K562 (cell line): ENCODE data around the gene RPL29. TPM values are rescaled to one million over a fixed set of nuclear protein-coding genes. Genes with fewer than 3 reads are reported as not detected.

Source experiments
- CEBPZ ChIP-seq: fragments of 150-350 bp; IDR thresholded peaks from 2 replicates; pipeline ENCODE4 v1.6.1; 2014; ENCODE audit warnings: low read depth, mild to moderate bottlenecking, low read length, borderline replicate concordance
- FOXO4 ChIP-seq: fragments of 450-650 bp; formaldehyde crosslinking; IDR thresholded peaks from 2 replicates; pipeline ENCODE4 v1.4.0; 2020; ENCODE audit warnings: mild to moderate bottlenecking, moderate library complexity
- FUS ChIP-seq: fragments of 200-400 bp; formaldehyde crosslinking; optimal IDR thresholded peaks from 2 replicates; pipeline ENCODE3; 2017; ENCODE audit warnings: low read depth, low read length
- HMG20A ChIP-seq: fragments of 450-650 bp; formaldehyde crosslinking; conservative IDR thresholded peaks from 2 replicates; pipeline ENCODE4 v1.4.0; 2020; ENCODE audit warnings: mild to moderate bottlenecking, mixed read lengths
- HOMEZ ChIP-seq: fragments of 250-450 bp; sonication (Bioruptor Pico); IDR thresholded peaks from 2 replicates; pipeline ENCODE4 v1.4.0; 2020; ENCODE audit warnings: mild to moderate bottlenecking, moderate library complexity
- IRF1 ChIP-seq: sonication (generic); formaldehyde crosslinking; IDR thresholded peaks from 2 replicates; pipeline ENCODE4 v1.8.0; 2022; ENCODE audit warnings: missing genetic modification reagents, mild to moderate bottlenecking, borderline replicate concordance
- JUND ChIP-seq, 2 experiments: IDR thresholded peaks; 2 replicates in 1 of 2; 3 replicates in 1 of 2; pipeline ENCODE4 v1.6.1; 2011; ENCODE audit warnings: borderline replicate concordance in 2 of 2, low read depth in 2 of 2, low read length in 2 of 2, improper control_type of control experiment in 1 of 2, missing biosample characterization in 1 of 2, missing genetic modification characterization in 1 of 2, missing genetic modification reagents in 1 of 2
- MIER1 ChIP-seq: fragments of 450-650 bp; IDR thresholded peaks from 2 replicates; pipeline ENCODE4 v1.6.1; 2016; ENCODE audit warnings: antibody characterized with exemption, mild to moderate bottlenecking, low read depth
- MTA1 ChIP-seq: fragments of 450-650 bp; IDR thresholded peaks from 2 replicates; pipeline ENCODE4 v1.6.1; 2017; ENCODE audit warnings: borderline replicate concordance
- NRF1 ChIP-seq, 2 experiments: fragments of 450-650 bp; IDR thresholded peaks in 1 of 2; conservative IDR thresholded peaks in 1 of 2; 2 replicates each; pipeline ENCODE4 v1.6.1; 2014; ENCODE audit warnings: mild to moderate bottlenecking in 2 of 2
- POLR2AphosphoS2 ChIP-seq: IDR thresholded peaks from 2 replicates; pipeline ENCODE4 v1.6.1; 2012; ENCODE audit warnings: low read length, improper control_type of control experiment
- SMC3 ChIP-seq: conservative IDR thresholded peaks from 2 replicates; pipeline ENCODE4 v1.6.1; 2011; ENCODE audit warnings: low read depth, low read length, improper control_type of control experiment; ENCODE audit not compliant: insufficient read depth
- TFAP4 ChIP-seq: sonication (generic); formaldehyde crosslinking; IDR thresholded peaks from 2 replicates; pipeline ENCODE4 v1.8.0; 2022; ENCODE audit warnings: missing genetic modification reagents, mild to moderate bottlenecking, moderate library complexity, borderline replicate concordance
- ZNF121 ChIP-seq: sonication (generic); formaldehyde crosslinking; conservative IDR thresholded peaks from 2 replicates; pipeline ENCODE4 v1.8.0; 2022; ENCODE audit warnings: missing genetic modification reagents
- ZNF134 ChIP-seq: fragments of 250-450 bp; sonication (Bioruptor Pico); conservative IDR thresholded peaks from 2 replicates; pipeline ENCODE4 v1.4.0; 2020
- ZNF740 ChIP-seq, 3 experiments: fragments of 200-800 bp in 1 of 3; sonication (Bioruptor generic) in 1 of 3; sonication (generic) in 1 of 3; formaldehyde crosslinking in 1 of 3; IDR thresholded peaks; 2 replicates each; pipeline versions ENCODE4 v1.6.1 to v1.8.0; 2016 to 2022; ENCODE audit warnings: mild to moderate bottlenecking in 2 of 3, missing compliant biosample characterization in 2 of 3, missing genetic modification characterization in 2 of 3, missing genetic modification reagents in 1 of 3
- ZNF77 ChIP-seq: fragments of 250-450 bp; sonication (Bioruptor Pico); IDR thresholded peaks from 2 replicates; pipeline ENCODE4 v1.5.0; 2020
- ZNF785 ChIP-seq: fragments of 250-450 bp; sonication (Bioruptor Pico); IDR thresholded peaks from 2 replicates; pipeline ENCODE4 v1.4.0; 2020; ENCODE audit warnings: mild to moderate bottlenecking
- polyA plus RNA-seq, 8 experiments: library from polyadenylated mRNA; depleted of rRNA in 4 of 8; stranded (reverse) in 5 of 8; unstranded in 3 of 8; fragments of >200 nt; fragmentation: Nextera tagmentation in 2 of 8; fragmentation: Illumina TruSeq in 1 of 8; extraction: Ambion mirVana in 2 of 8; extraction: Trizol in 1 of 8; gene quantifications; 2 replicates each; pipeline versions ENCODE4 v1.2.1 to v1.2.3, GENCODE V29; 2011 to 2014; ENCODE audit warnings: inconsistent platforms in 1 of 8, missing spikeins in 1 of 8
- total RNA-seq, 7 experiments: library from RNA; depleted of rRNA in 6 of 7; stranded (reverse); fragments of >200 nt in 6 of 7; fragmentation: Illumina TruSeq in 2 of 7; extraction: Trizol in 2 of 7; gene quantifications; 2 replicates each; pipeline versions ENCODE4 v1.2.1 to v1.2.3, GENCODE V29; 2011 to 2021; ENCODE audit warnings: low replicate concordance in 1 of 7

The RPL29 gene
- total and polyA plus RNA-seq, 9 of the 15 experiments (the other 6 are each of a cell fraction or from before 2014, with no cell fraction given) = 568 to 1,475 (median 1,104) TPM

GRCh38 chr3:51982352-51982837 lies 13.3 kb downstream of the RPL29 start (continued):
- no peak for TF ChIP-seq HOMEZ (CRISPR knock-in tag)
- TF ChIP-seq SMC3 = 0 out of 2 replicates have a peak, but pooled peaks have one; percentile 2
- TF ChIP-seq HMG20A (CRISPR knock-in tag) = no peak
- TF ChIP-seq JUND (IDR thresholded peaks at IDR 0.05; ENCODE audit: borderline replicate concordance, low read depth, low read length) = 0 out of 2 replicates have a peak, but pooled peaks have one; percentile 7
- TF ChIP-seq JUND (tag; IDR thresholded peaks at IDR 0.05; ENCODE audit: borderline replicate concordance, low read depth, low read length) = no peak
- no peak for TF ChIP-seq NRF1 (conservative IDR thresholded peaks at IDR 0.05 in 1 of 2, IDR thresholded peaks at IDR 0.05 in 1 of 2)
- no peak for TF ChIP-seq POLR2AphosphoS2
- no peak for TF ChIP-seq ZNF785 (CRISPR knock-in tag)
- no peak for TF ChIP-seq MIER1
- TF ChIP-seq FOXO4 (CRISPR knock-in tag) = no peak
- TF ChIP-seq ZNF134 (CRISPR knock-in tag) = no peak
- no peak for TF ChIP-seq MTA1
- TF ChIP-seq FUS = no peak
- TF ChIP-seq IRF1 (CRISPR knock-in tag) = no peak
- TF ChIP-seq ZNF121 (CRISPR knock-in tag) = no peak
- TF ChIP-seq TFAP4 (CRISPR knock-in tag) = peak; percentile 69
- no peak for TF ChIP-seq ZNF77 (CRISPR knock-in tag)
- TF ChIP-seq CEBPZ = no peak
- TF ChIP-seq ZNF740 (CRISPR knock-in tag; IDR thresholded peaks at IDR 0.05) = no peak
- no peak for TF ChIP-seq ZNF740 (tag; IDR thresholded peaks at IDR 0.05)
